ENCODE data around the gene EPB41L2.
"Not testable (repeated sequence)": the region's sequence is repeated elsewhere in the genome, so short reads cannot be mapped to it uniquely, and the experiment has no call there.

Gene EPB41L2

GRCh38 chr6:130996635-130997034, 66.4 kb downstream of the EPB41L2 start:
- TF ChIP-seq, protein P1, sequence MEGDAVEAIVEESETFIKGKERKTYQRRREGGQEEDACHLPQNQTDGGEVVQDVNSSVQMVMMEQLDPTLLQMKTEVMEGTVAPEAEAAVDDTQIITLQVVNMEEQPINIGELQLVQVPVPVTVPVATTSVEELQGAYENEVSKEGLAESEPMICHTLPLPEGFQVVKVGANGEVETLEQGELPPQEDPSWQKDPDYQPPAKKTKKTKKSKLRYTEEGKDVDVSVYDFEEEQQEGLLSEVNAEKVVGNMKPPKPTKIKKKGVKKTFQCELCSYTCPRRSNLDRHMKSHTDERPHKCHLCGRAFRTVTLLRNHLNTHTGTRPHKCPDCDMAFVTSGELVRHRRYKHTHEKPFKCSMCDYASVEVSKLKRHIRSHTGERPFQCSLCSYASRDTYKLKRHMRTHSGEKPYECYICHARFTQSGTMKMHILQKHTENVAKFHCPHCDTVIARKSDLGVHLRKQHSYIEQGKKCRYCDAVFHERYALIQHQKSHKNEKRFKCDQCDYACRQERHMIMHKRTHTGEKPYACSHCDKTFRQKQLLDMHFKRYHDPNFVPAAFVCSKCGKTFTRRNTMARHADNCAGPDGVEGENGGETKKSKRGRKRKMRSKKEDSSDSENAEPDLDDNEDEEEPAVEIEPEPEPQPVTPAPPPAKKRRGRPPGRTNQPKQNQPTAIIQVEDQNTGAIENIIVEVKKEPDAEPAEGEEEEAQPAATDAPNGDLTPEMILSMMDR (IDR thresholded peaks at IDR 0.05; ENCODE audit: low read depth, low read length), result no peak
- DNase-seq (ENCODE audit: low read depth, low spot score), result no peak
- in situ Hi-C loops (cut with HindIII; ENCODE audit: low sequenced_read_pairs), result no loop called here
- H3K4me3 ChIP-seq (ENCODE audit: low read depth, low read length), result no peak overlapping the region

- in situ Hi-C loops (cut with HindIII; ENCODE audit: low sequenced_read_pairs), result no loop called here
- no peak for DNase-seq (ENCODE audit: low read depth, low spot score)
- no peak overlapping the region for H3K4me3 ChIP-seq (ENCODE audit: low read depth, low read length)
- TF ChIP-seq, protein P1 (IDR thresholded peaks at IDR 0.05; ENCODE audit: low read depth, low read length), result no peak
Measured at GRCh38 chr6:130995783-130996447, 67.1 kb downstream of the EPB41L2 start.

DNA sequence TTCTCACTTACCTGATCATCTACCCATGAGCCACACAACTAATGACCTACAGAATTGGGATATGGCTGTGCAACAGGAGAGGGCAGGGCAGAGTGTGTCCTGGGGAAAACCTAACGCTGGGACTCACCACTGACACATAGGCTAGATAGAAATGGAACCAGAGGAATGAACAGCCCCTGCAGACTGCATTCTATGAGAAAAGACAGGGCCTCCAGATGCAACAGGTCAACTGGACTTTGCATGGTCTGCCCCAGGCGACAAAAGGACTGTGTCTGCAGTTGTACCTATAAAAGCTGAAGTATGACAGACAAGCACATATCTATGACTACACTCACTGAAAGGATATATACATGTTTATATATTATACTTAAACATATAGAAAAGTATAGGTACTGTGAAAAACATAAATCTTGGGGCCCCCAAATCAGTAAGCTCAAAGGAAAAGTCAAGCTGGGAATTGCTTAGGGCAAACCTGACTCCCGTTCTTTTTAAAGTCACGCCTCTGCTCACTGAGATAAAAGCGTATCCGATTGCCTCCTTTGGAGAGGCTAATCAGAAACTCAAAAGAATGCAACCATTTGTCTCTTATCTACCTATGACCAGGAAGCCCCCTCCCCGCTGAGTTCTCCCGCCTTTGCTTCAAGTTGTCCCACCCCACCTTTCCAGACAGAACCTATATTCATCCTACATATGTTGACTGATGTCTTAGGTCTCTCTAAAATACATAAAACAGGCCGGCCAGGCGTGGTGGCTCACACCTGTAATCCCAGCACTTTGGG, 68.5 kb downstream of the EPB41L2 start:
- in situ Hi-C loops (cut with HindIII; ENCODE audit: low sequenced_read_pairs), result no loop called here
- no peak for DNase-seq (ENCODE audit: low read depth, low spot score)
- no peak overlapping the region for H3K4me3 ChIP-seq (ENCODE audit: low read depth, low read length)
- TF ChIP-seq, protein P1 (IDR thresholded peaks at IDR 0.05; ENCODE audit: low read depth, low read length), result no peak

DNA sequence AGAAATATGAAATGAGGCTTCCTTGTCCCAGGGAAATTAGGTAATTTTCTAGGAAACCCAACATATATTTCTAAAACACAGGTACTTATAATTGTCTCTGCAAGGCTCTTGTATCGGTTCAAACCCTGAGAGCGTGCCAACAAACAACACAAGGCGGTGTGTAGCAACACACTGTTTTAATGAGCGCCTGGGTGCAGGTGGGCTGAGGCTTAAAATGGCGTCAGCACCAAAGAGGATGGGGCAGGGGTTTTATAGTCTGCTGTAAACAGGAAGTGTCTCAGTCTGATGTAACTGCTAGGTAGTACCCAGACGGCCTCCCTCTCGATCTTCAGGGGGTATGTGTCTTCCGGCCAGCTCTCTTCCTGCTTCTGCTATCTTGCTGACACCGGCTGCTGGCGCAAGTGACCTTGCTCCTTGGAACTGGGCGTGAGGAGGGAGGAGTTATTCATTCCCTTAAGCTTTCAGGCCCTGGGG, 69.7 kb downstream of the EPB41L2 start:
- no peak for DNase-seq (ENCODE audit: low read depth, low spot score)
- no peak overlapping the region for H3K4me3 ChIP-seq (ENCODE audit: low read depth, low read length)
- TF ChIP-seq, protein P1 (IDR thresholded peaks at IDR 0.05; ENCODE audit: low read depth, low read length), result no peak
- in situ Hi-C loops (cut with HindIII; ENCODE audit: low sequenced_read_pairs), result no loop called here

GRCh38 chr6:130991422-130992137, 71.5 kb downstream of the EPB41L2 start:
- DNase-seq (ENCODE audit: low read depth, low spot score), result no peak
- TF ChIP-seq, protein P1 (IDR thresholded peaks at IDR 0.05; ENCODE audit: low read depth, low read length), result no peak
- no peak overlapping the region for H3K4me3 ChIP-seq (ENCODE audit: low read depth, low read length)
- in situ Hi-C loops (cut with HindIII; ENCODE audit: low sequenced_read_pairs), result no loop called here

DNA sequence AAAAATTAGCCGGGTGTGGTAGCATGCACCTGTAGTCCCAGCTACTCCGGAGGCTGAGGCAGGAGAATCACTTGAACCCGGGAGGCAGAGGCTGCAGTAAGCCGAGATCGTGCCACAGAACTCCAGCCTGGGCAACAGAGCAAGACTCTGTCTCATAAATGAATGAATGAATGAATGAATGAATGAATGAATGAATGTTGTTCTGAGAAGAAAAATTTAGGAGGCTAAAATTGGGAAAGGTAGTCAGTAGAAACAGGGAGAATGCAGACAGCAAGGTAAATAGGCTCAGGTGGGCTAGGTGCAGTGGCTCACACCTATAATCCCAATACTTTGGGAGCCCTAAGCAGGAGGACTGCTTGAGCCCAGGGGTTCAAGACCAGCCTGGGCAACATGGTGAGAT, 75.5 kb downstream of the EPB41L2 start:
- DNase-seq (ENCODE audit: low read depth, low spot score); in situ Hi-C loops (cut with HindIII; ENCODE audit: low sequenced_read_pairs): not testable (repeated sequence)

More for the DNA sequence above, 75.5 kb downstream of the EPB41L2 start:
- H3K4me3 ChIP-seq (ENCODE audit: low read depth, low read length), result not testable (repeated sequence)
